Spleen (tissue), 11 donors: Measurements from ENCODE around the gene FAR2. TPM values are rescaled to one million over a fixed set of nuclear protein-coding genes. Genes with fewer than 3 reads are reported as not detected.

Experiments
- DNase-seq: peaks from one replicate; pipeline ENCODE4 v3.0.0-alpha.2; 2020
- H3K27ac ChIP-seq, 8 donors: fragments of 200-600 bp; sonication (generic) in 7 of 8; 1 replicate in 4 of 8; 2 replicates in 4 of 8; pipeline versions ENCODE4 v1.5.0 to v1.8.0; 2016 to 2021; ENCODE audit warnings: inconsistent platforms in 4 of 8, mild to moderate bottlenecking in 4 of 8, moderate library complexity in 1 of 8
- H3K27me3 ChIP-seq, 7 donors: fragments of 200-600 bp; sonication (generic) in 6 of 7; replicated peaks in 1 of 7; 1 replicate in 4 of 7; 2 replicates in 3 of 7; pipeline versions ENCODE4 v1.5.0 to v1.8.0; 2016 to 2021; ENCODE audit warnings: inconsistent platforms in 3 of 7, mild to moderate bottlenecking in 1 of 7
- H3K36me3 ChIP-seq, 6 donors: fragments of 200-600 bp; sonication (generic) in 5 of 6; 1 replicate in 4 of 6; 2 replicates in 2 of 6; pipeline versions ENCODE4 v1.5.0 to v1.8.0; 2016 to 2021; ENCODE audit warnings: inconsistent platforms in 2 of 6
- H3K4me1 ChIP-seq, 6 donors: fragments of 200-600 bp; sonication (generic) in 5 of 6; 1 replicate in 3 of 6; 2 replicates in 3 of 6; pipeline versions ENCODE4 v1.5.0 to v1.8.0; 2016 to 2021; ENCODE audit warnings: inconsistent platforms in 3 of 6
- H3K4me3 ChIP-seq, 8 donors: fragments of 200-600 bp; sonication (generic) in 7 of 8; 1 replicate in 4 of 8; 2 replicates in 4 of 8; pipeline versions ENCODE4 v1.5.0 to v1.8.0; 2016 to 2021; ENCODE audit warnings: inconsistent platforms in 4 of 8, mild to moderate bottlenecking in 4 of 8, moderate library complexity in 2 of 8
- H3K9me3 ChIP-seq, 8 donors: fragments of 200-600 bp; sonication (generic) in 7 of 8; 1 replicate in 4 of 8; 2 replicates in 4 of 8; pipeline versions ENCODE4 v1.5.0 to v1.8.0; 2016 to 2021; ENCODE audit warnings: inconsistent platforms in 4 of 8
- CTCF ChIP-seq, 11 experiments: fragments of 200-600 bp in 7 of 11; fragments of 450-650 bp in 4 of 11; sonication (generic) in 4 of 11; IDR thresholded peaks in 8 of 11; conservative IDR thresholded peaks in 3 of 11; 1 replicate in 7 of 11; 2 replicates in 4 of 11; pipeline versions ENCODE4 v1.4.0 to v1.8.0; 2016 to 2021; ENCODE audit warnings: antibody characterized with exemption in 11 of 11, inconsistent platforms in 4 of 11, mild to moderate bottlenecking in 1 of 11
- POLR2A ChIP-seq, 3 donors: fragments of 450-650 bp; IDR thresholded peaks; one replicate each; pipeline ENCODE4 v1.5.1; 2017; ENCODE audit warnings: antibody characterized with exemption in 3 of 3, mild to moderate bottlenecking in 1 of 3
- POLR2AphosphoS5 ChIP-seq, 3 donors: sonication (generic); formaldehyde crosslinking; IDR thresholded peaks; one replicate each; pipeline ENCODE4 v1.5.1; 2017; ENCODE audit warnings: antibody characterized with exemption in 3 of 3
- WGBS, 5 donors: extraction: QIAGEN DNeasy Blood & Tissue Kit in 3 of 5; methylation state at CpG; one replicate each; pipeline versions ENCODE4 v1.1.5 to v1.1.7; 2013 to 2018; 5-methylcytosine and 5-hydroxymethylcytosine counted together
- intact Hi-C: fragments of 100-400 bp; cut with DNase I; formaldehyde crosslinking; loops from one replicate; pipeline ENCODE4 v1.15.0; 2023; ENCODE audit warnings: low total_unique reads
- polyA plus RNA-seq, 3 donors: library from polyadenylated mRNA; stranded (reverse); fragments of 200-250 nt; gene quantifications; one replicate each; pipeline ENCODE4 v1.2.1, GENCODE V29; 2013
- total RNA-seq, 7 donors: library from RNA; depleted of rRNA in 3 of 7; stranded (reverse); fragments of >200 nt in 3 of 7; fragmentation: NEBNext Ultra II Directional in 4 of 7; extraction: Animal tissue kit (Norgen Biotek cat#: 25700) in 4 of 7; gene quantifications; one replicate each; pipeline versions ENCODE4 v1.1.0 to v1.2.1, GENCODE V29; 2016 to 2021
- donor health status: healthy with polysubstance abuse.
- donor health status: DM: no; HTN: no; CAD: no; lungs with moderate emphysema.
- donor health status: DM: no; HTN: no; CAD: no.
- donor health status: Bipolar disorder and iron deficiency.
- donor health status: healthy.
- donor health status: DM: no; HTN: no; CAD: no.
- donor health status: DM: yes; HTN: yes; CAD: no.

Gene FAR2
- total and polyA plus RNA-seq, 10 donors, result 2.9 to 51.8 (median 29.2) TPM

GRCh38 chr12:29350080-29350479 lies 201.0 kb downstream of the FAR2 start:
- H3K27me3 ChIP-seq, result no peaks in the 10 kb centered on the region
- H3K4me3 ChIP-seq, result no peak overlapping the region
- no peaks in the 10 kb centered on the region for H3K9me3 ChIP-seq
- H3K27ac ChIP-seq, result no peak overlapping the region
- intact Hi-C loops, result no loop called here
- TF ChIP-seq POLR2A (IDR thresholded peaks at IDR 0.05), result no peak
- no peak for TF ChIP-seq CTCF (IDR thresholded peaks at IDR 0.05 in 8 of 11, conservative IDR thresholded peaks at IDR 0.05 in 3 of 11)
- no peak for TF ChIP-seq POLR2AphosphoS5 (IDR thresholded peaks at IDR 0.05)
- H3K36me3 ChIP-seq, result peaks cover 0 to 90% (median 41%) of the 10 kb centered on the region in 6 donors
- H3K4me1 ChIP-seq, result no peaks in the 10 kb centered on the region
- no peak for DNase-seq

GRCh38 chr12:29354954-29355353 lies 205.9 kb downstream of the FAR2 start:
- Histone ChIP-seq H3K9me3 (no peaks in the 10 kb centered on the region), H3K36me3 (peaks cover 0 to 85% (median 44%) of the 10 kb centered on the region in 6 donors), H3K4me1 (no peaks in the 10 kb centered on the region), H3K4me3 (no peak overlapping the region), H3K27ac (no peak overlapping the region), H3K27me3 (no peaks in the 10 kb centered on the region)
- intact Hi-C loops, result no loop called here
- WGBS, 5 donors, result 92 to 100% (median 95%) methylated on average over 1 of the region's 1 CpG
- no peak for TF ChIP-seq POLR2A (IDR thresholded peaks at IDR 0.05)
- no peak for TF ChIP-seq CTCF (IDR thresholded peaks at IDR 0.05 in 8 of 11, conservative IDR thresholded peaks at IDR 0.05 in 3 of 11)
- no peak for TF ChIP-seq POLR2AphosphoS5 (IDR thresholded peaks at IDR 0.05)
- no peak for DNase-seq

DNA sequence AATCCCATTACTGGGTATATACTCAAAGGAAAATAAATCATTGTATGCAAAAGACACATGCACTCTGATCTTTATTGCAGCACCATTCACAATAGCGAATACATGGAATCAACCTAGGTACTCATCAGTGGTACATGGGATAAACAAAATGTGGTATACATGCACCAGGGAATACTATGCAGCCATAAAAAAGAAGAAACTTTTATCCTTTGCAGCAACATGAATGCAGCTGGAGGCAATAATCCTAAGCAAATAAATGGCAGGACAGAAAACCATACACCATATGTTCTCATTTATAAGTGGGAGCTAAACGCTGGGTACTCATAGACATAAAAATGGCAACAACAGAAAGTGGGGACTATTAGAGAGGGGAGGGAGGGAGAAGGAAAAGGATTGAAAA lies 216.0 kb downstream of the FAR2 start:
- Histone ChIP-seq H3K27me3 (no peaks in the 10 kb centered on the region), H3K36me3 (peaks cover 0 to 90% (median 51%) of the 10 kb centered on the region in 6 donors), H3K27ac (no peak overlapping the region), H3K9me3 (peaks cover 0 to 5% (median 2%) of the 10 kb centered on the region in 8 donors), H3K4me3 (no peak overlapping the region), H3K4me1 (peaks cover 0 to 3% (median 0%) of the 10 kb centered on the region in 6 donors)
- 96 to 100% (median 97%) methylated on average over 2 of the region's 2 CpGs for WGBS, 5 donors
- no peak for DNase-seq
- intact Hi-C loops, result no loop called here
- TF ChIP-seq POLR2AphosphoS5 (IDR thresholded peaks at IDR 0.05) (no peak), CTCF (IDR thresholded peaks at IDR 0.05 in 8 of 11, conservative IDR thresholded peaks at IDR 0.05 in 3 of 11) (no peak), POLR2A (IDR thresholded peaks at IDR 0.05) (no peak)

DNA sequence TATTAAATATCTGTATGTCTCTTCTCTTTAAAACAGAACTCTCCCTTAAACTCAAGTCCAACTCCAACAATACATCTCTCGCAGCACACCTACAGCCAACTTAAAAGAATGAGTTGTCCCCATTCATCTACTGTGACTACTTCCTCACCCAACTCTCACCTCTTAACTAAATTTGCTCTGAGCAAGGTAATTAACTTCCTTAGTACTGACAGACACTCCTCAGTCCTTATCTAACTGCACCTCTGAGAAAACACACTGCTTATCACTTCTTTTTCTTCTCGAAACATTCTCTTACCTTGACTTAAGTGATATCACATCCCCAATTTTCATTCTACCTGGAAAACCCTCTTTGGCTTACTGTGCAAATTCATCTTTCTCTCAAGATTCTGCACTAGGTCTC lies 224.9 kb downstream of the FAR2 start:
- peaks cover 0 to 52% (median 18%) of the 10 kb centered on the region in 6 donors for H3K36me3 ChIP-seq
- H3K27ac ChIP-seq, result no peak overlapping the region
- no peaks in the 10 kb centered on the region for H3K9me3 ChIP-seq
- WGBS, 5 donors, result 87 to 95% (median 93%) methylated on average over 2 of the region's 2 CpGs
- no peak for TF ChIP-seq CTCF (IDR thresholded peaks at IDR 0.05 in 8 of 11, conservative IDR thresholded peaks at IDR 0.05 in 3 of 11)
- TF ChIP-seq POLR2A (IDR thresholded peaks at IDR 0.05), result no peak
- TF ChIP-seq POLR2AphosphoS5 (IDR thresholded peaks at IDR 0.05), result no peak
- H3K4me1 ChIP-seq, result peaks cover 2 to 55% (median 16%) of the 10 kb centered on the region in 6 donors
- no peaks in the 10 kb centered on the region for H3K27me3 ChIP-seq
- no peak overlapping the region for H3K4me3 ChIP-seq
- intact Hi-C loops, result no loop called here
- DNase-seq, result no peak
